Measurements from ENCODE around the gene GLT1D1. TPM values are rescaled to one million over a fixed set of nuclear protein-coding genes. Genes with fewer than 3 reads are reported as not detected.

GLT1D1 gene
- total RNA-seq, 2 experiments from 2014 or later: 0.19 to 0.22 TPM

- no peak for TF ChIP-seq CTCF (IDR thresholded peaks at IDR 0.05)
- no peaks in the 10 kb centered on the region for H3K4me1 Mint-ChIP-seq (ENCODE audit: low read depth)
- Histone ChIP-seq H3K27ac (ENCODE audit: low read depth in 1 of 2, low read length in 2 of 2) (no peak overlapping the region), H3K4me1 (ENCODE audit: insufficient read depth, low read length) (no peaks in the 10 kb centered on the region), H3K27me3 (ENCODE audit: control insufficient read depth in 1 of 2, insufficient read depth in 2 of 2, low read length in 2 of 2) (peaks cover 0 to 6% of the 10 kb centered on the region in 2 experiments), H3K36me3 (ENCODE audit: insufficient read depth, low read length) (no peaks in the 10 kb centered on the region), H3K4me3 (ENCODE audit: low read length) (no peak overlapping the region), H3K9me3 (ENCODE audit: control insufficient read depth in 1 of 2, insufficient read depth in 1 of 2, low read length in 2 of 2) (peaks cover 0 to 27% of the 10 kb centered on the region in 2 experiments)
- peaks cover 14% of the 10 kb centered on the region for H3K27me3 Mint-ChIP-seq
- no peak overlapping the region for H3K27ac Mint-ChIP-seq
- CTCF ChIA-PET: no interaction called here
- no peak overlapping the region for H3K4me3 Mint-ChIP-seq
- POLR2A ChIA-PET: no interaction called here
- H3K9me3 Mint-ChIP-seq: no peaks in the 10 kb centered on the region
- ATAC-seq (ENCODE audit: poor library complexity) (no peak), DNase-seq (no peak)
- intact Hi-C loops (cut with DNase I, micrococcal nuclease): no loop called here
- H3K36me3 Mint-ChIP-seq (ENCODE audit: low read depth): no peaks in the 10 kb centered on the region
These were observed 127.3 kb downstream of the GLT1D1 start for GRCh38 chr12:128980623-128981022.

GRCh38 chr12:128981971-128982533, 128.8 kb downstream of the GLT1D1 start:
- Mint-ChIP-seq H3K9me3 (no peaks in the 10 kb centered on the region), H3K36me3 (ENCODE audit: low read depth) (no peaks in the 10 kb centered on the region), H3K4me3 (no peak overlapping the region), H3K27me3 (peaks cover 14% of the 10 kb centered on the region), H3K4me1 (ENCODE audit: low read depth) (no peaks in the 10 kb centered on the region), H3K27ac (no peak overlapping the region)
- DNase-seq (no peak), ATAC-seq (ENCODE audit: poor library complexity) (no peak)
- Histone ChIP-seq H3K4me3 (ENCODE audit: low read length) (no peak overlapping the region), H3K27me3 (ENCODE audit: control insufficient read depth in 1 of 2, insufficient read depth in 2 of 2, low read length in 2 of 2) (no peaks in the 10 kb centered on the region), H3K4me1 (ENCODE audit: insufficient read depth, low read length) (no peaks in the 10 kb centered on the region), H3K27ac (ENCODE audit: low read depth in 1 of 2, low read length in 2 of 2) (no peak overlapping the region), H3K9me3 (ENCODE audit: control insufficient read depth in 1 of 2, insufficient read depth in 1 of 2, low read length in 2 of 2) (peaks cover 0 to 27% of the 10 kb centered on the region in 2 experiments), H3K36me3 (ENCODE audit: insufficient read depth, low read length) (no peaks in the 10 kb centered on the region)
- intact Hi-C loops (cut with DNase I, micrococcal nuclease): no loop called here
- ChIA-PET POLR2A (no interaction called here), CTCF (no interaction called here)
- no peak for TF ChIP-seq CTCF (IDR thresholded peaks at IDR 0.05)

- Mint-ChIP-seq H3K27ac (no peak overlapping the region), H3K4me1 (ENCODE audit: low read depth) (no peaks in the 10 kb centered on the region), H3K27me3 (peaks cover 11% of the 10 kb centered on the region), H3K4me3 (no peak overlapping the region), H3K36me3 (ENCODE audit: low read depth) (no peaks in the 10 kb centered on the region), H3K9me3 (no peaks in the 10 kb centered on the region)
- ATAC-seq (ENCODE audit: poor library complexity) (no peak), DNase-seq (no peak)
- peaks cover 0 to 26% of the 10 kb centered on the region in 2 experiments for H3K9me3 ChIP-seq (ENCODE audit: control insufficient read depth in 1 of 2, insufficient read depth in 1 of 2, low read length in 2 of 2)
- no peaks in the 10 kb centered on the region for H3K4me1 ChIP-seq (ENCODE audit: insufficient read depth, low read length)
- H3K27me3 ChIP-seq (ENCODE audit: control insufficient read depth in 1 of 2, insufficient read depth in 2 of 2, low read length in 2 of 2): no peaks in the 10 kb centered on the region
- POLR2A ChIA-PET: no interaction called here
- H3K36me3 ChIP-seq (ENCODE audit: insufficient read depth, low read length): no peaks in the 10 kb centered on the region
- no peak overlapping the region for H3K4me3 ChIP-seq (ENCODE audit: low read length)
- H3K27ac ChIP-seq (ENCODE audit: low read depth in 1 of 2, low read length in 2 of 2): no peak overlapping the region
- intact Hi-C loops (cut with DNase I, micrococcal nuclease): no loop called here
- TF ChIP-seq CTCF (IDR thresholded peaks at IDR 0.05): no peak
- CTCF ChIA-PET: no interaction called here
These were observed 129.7 kb downstream of the GLT1D1 start for GRCh38 chr12:128982933-128983332.

Data from CD4-positive, alpha-beta T cell (primary cell).